Neural progenitor cell (in vitro differentiated cells): ENCODE measurements around the gene KCNJ14.

ENCODE experiments used
- EZH2 ChIP-seq: fragments of 200-600 bp; sonication (generic); IDR thresholded peaks from 2 replicates; pipeline ENCODE4 v1.6.1; 2017; ENCODE audit warnings: antibody characterized with exemption, mild to moderate bottlenecking, moderate library complexity
- EZH2phosphoT487 ChIP-seq: fragments of 200-600 bp; sonication (generic); IDR thresholded peaks from 2 replicates; pipeline ENCODE4 v1.6.1; 2017; ENCODE audit warnings: antibody characterized with exemption
- TF ChIP-seq, protein P1 (sequence below): fragments of 200-600 bp; sonication (generic); IDR thresholded peaks from 2 replicates; pipeline ENCODE4 v1.5.1; 2017; ENCODE audit warnings: antibody characterized with exemption, mild to moderate bottlenecking

DNA sequence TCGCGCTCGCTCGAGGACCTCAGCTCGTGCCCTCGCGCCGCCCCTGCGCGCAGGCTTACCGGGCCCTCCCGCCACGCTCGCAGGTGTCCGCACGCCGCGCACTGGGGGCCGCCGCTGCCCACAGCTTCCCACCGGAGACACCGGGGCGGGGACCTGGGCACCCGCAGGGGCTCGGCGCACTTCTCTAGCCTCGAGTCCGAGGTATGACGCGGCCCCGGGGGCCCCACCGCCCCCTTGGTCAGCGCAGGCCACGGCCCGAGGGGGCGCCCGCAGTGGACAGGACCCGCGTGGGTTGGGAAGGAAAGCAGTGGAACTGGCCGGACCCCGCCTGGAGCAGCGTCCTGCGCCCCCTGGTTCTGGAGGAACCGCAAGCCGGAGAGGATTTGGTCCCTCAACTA lies 11.6 kb upstream of the KCNJ14 start:
- TF ChIP-seq EZH2 = peak; percentile 87
- TF ChIP-seq, protein P1, sequence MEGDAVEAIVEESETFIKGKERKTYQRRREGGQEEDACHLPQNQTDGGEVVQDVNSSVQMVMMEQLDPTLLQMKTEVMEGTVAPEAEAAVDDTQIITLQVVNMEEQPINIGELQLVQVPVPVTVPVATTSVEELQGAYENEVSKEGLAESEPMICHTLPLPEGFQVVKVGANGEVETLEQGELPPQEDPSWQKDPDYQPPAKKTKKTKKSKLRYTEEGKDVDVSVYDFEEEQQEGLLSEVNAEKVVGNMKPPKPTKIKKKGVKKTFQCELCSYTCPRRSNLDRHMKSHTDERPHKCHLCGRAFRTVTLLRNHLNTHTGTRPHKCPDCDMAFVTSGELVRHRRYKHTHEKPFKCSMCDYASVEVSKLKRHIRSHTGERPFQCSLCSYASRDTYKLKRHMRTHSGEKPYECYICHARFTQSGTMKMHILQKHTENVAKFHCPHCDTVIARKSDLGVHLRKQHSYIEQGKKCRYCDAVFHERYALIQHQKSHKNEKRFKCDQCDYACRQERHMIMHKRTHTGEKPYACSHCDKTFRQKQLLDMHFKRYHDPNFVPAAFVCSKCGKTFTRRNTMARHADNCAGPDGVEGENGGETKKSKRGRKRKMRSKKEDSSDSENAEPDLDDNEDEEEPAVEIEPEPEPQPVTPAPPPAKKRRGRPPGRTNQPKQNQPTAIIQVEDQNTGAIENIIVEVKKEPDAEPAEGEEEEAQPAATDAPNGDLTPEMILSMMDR = no peak
- TF ChIP-seq EZH2phosphoT487 = peak; percentile 77
